PC-9 (cell line): ENCODE measurements around the gene GPR151. TPM values are rescaled to one million over a fixed set of nuclear protein-coding genes. Genes with fewer than 3 reads are reported as not detected.
"Not testable (repeated sequence)": the region's sequence is repeated elsewhere in the genome, so short reads cannot be mapped to it uniquely, and the experiment has no call there.

Source experiments
- BruUV-seq: library from RNA; stranded (reverse); fragments of 400-500 nt; replicated peaks from 2 replicates; lab custom pipeline; 2021; lab: Mats Ljungman, UMichigan
- CTCF ChIA-PET: fragments of 300-600 bp; sonication (Branson Sonifier 250); formaldehyde crosslinking; loops from one replicate; lab custom pipeline; 2022; ENCODE audit warnings: antibody characterized with exemption; lab: Charles Lee
- POLR2A ChIA-PET: fragments of 300-600 bp; sonication (Branson Sonifier 250); formaldehyde crosslinking; loops from one replicate; lab custom pipeline; 2022; ENCODE audit warnings: antibody characterized with exemption; ENCODE audit not compliant: unreplicated experiment; lab: Charles Lee
- DNase-seq, 2 experiments: peaks; one replicate each; pipeline versions ENCODE4 v3.0.0 to v3.0.0-alpha.2; 2015 to 2022; ENCODE audit warnings: mixed read lengths in 1 of 2
- H2AFZ ChIP-seq: fragments of 200-600 bp; sonication (generic); 2 replicates; pipeline ENCODE4 v1.8.1; 2017; ENCODE audit warnings: antibody characterized with exemption
- H3F3A ChIP-seq: fragments of 200-600 bp; sonication (generic); 2 replicates; pipeline ENCODE4 v1.8.1; 2017; ENCODE audit warnings: antibody characterized with exemption, mild to moderate bottlenecking, low read depth; ENCODE audit not compliant: insufficient read depth
- H3K27ac ChIP-seq: fragments of 200-600 bp; sonication (generic); 2 replicates; pipeline ENCODE4 v1.6.1; 2016; ENCODE audit warnings: mixed run types
- H3K27me3 ChIP-seq: fragments of 200-600 bp; sonication (generic); 2 replicates; pipeline ENCODE4 v1.6.1; 2016; ENCODE audit warnings: low read depth, mixed run types; ENCODE audit not compliant: insufficient read depth
- H3K36me3 ChIP-seq: fragments of 200-600 bp; sonication (generic); 2 replicates; pipeline ENCODE4 v1.6.1; 2016; ENCODE audit warnings: low read depth, mixed run types
- H3K4me1 ChIP-seq: fragments of 200-600 bp; sonication (generic); replicated peaks from 2 replicates; pipeline ENCODE4 v1.6.1; 2016; ENCODE audit warnings: mixed run types; ENCODE audit not compliant: insufficient read depth
- H3K4me2 ChIP-seq: fragments of 200-600 bp; sonication (generic); 2 replicates; pipeline ENCODE4 v1.6.1; 2017; ENCODE audit warnings: mixed run types
- H3K4me3 ChIP-seq: fragments of 200-600 bp; sonication (generic); 2 replicates; pipeline ENCODE4 v1.6.1; 2016; ENCODE audit warnings: mixed run types
- H3K79me2 ChIP-seq: fragments of 200-600 bp; sonication (generic); 2 replicates; pipeline ENCODE4 v1.6.1; 2017; ENCODE audit warnings: low read depth, mixed run types
- H3K9me2 ChIP-seq: fragments of 200-600 bp; sonication (generic); 2 replicates; pipeline ENCODE4 v1.8.1; 2017; ENCODE audit warnings: mild to moderate bottlenecking; ENCODE audit not compliant: insufficient read depth
- H3K9me3 ChIP-seq: fragments of 200-600 bp; sonication (generic); 2 replicates; pipeline ENCODE4 v1.8.1; 2016; ENCODE audit warnings: low read depth; ENCODE audit not compliant: insufficient read depth
- H4K20me1 ChIP-seq: fragments of 200-600 bp; sonication (generic); 2 replicates; pipeline ENCODE4 v1.8.1; 2017; ENCODE audit not compliant: insufficient read depth
- EZH2 ChIP-seq: fragments of 200-600 bp; sonication (generic); IDR thresholded peaks from 2 replicates; pipeline ENCODE4 v1.8.0; 2017; ENCODE audit warnings: antibody characterized with exemption, low read depth
- intact Hi-C: fragments of 100-400 bp; cut with micrococcal nuclease; formaldehyde crosslinking; loops from one replicate; pipeline ENCODE4 v1.10.0; 2022; ENCODE audit not compliant: unreplicated experiment
- total RNA-seq: library from RNA; stranded (reverse); gene quantifications from 2 replicates; pipeline ENCODE4 v1.2.3, GENCODE V29; 2021
- TF ChIP-seq, protein P1 (sequence below): fragments of 200-600 bp; sonication (generic); conservative IDR thresholded peaks from 2 replicates; pipeline ENCODE4 v1.6.1; 2017; ENCODE audit warnings: mixed run types, antibody characterized with exemption, mild to moderate bottlenecking, moderate library complexity

Gene GPR151
- total RNA-seq, 1 experiment from 2014 or later: not detected

GRCh38 chr5:146561711-146562110 is 45.7 kb upstream of the GPR151 start:
- intact Hi-C loops: no loop called here
- ChIA-PET CTCF (interaction anchor here (0.5 to 0.7 kb wide), 2 partner anchors 35 to 201 kb away, joined by 3 to 5 read pairs; no protein-coding TSS in a partner anchor), POLR2A (no interaction called here)
- no peak for DNase-seq
- Histone ChIP-seq H3K4me1 (no peaks in the 10 kb centered on the region), H3K4me3 (no peak overlapping the region), H3K27ac (no peak overlapping the region), H3K79me2 (no peaks in the 10 kb centered on the region), H3K9me2 (no peaks in the 10 kb centered on the region), H2AFZ (no peak overlapping the region), H3K27me3 (0 out of 2 replicates have a peak, but pooled peaks cover 10% of the 10 kb centered on the region), H3K4me2 (no peak overlapping the region), H3F3A (no peaks in the 10 kb centered on the region), H4K20me1 (no peaks in the 10 kb centered on the region), H3K36me3 (no peaks in the 10 kb centered on the region), H3K9me3 (no peaks in the 10 kb centered on the region)
- TF ChIP-seq, protein P1, sequence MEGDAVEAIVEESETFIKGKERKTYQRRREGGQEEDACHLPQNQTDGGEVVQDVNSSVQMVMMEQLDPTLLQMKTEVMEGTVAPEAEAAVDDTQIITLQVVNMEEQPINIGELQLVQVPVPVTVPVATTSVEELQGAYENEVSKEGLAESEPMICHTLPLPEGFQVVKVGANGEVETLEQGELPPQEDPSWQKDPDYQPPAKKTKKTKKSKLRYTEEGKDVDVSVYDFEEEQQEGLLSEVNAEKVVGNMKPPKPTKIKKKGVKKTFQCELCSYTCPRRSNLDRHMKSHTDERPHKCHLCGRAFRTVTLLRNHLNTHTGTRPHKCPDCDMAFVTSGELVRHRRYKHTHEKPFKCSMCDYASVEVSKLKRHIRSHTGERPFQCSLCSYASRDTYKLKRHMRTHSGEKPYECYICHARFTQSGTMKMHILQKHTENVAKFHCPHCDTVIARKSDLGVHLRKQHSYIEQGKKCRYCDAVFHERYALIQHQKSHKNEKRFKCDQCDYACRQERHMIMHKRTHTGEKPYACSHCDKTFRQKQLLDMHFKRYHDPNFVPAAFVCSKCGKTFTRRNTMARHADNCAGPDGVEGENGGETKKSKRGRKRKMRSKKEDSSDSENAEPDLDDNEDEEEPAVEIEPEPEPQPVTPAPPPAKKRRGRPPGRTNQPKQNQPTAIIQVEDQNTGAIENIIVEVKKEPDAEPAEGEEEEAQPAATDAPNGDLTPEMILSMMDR: no peak
- no TSS peak for BruUV-seq

DNA sequence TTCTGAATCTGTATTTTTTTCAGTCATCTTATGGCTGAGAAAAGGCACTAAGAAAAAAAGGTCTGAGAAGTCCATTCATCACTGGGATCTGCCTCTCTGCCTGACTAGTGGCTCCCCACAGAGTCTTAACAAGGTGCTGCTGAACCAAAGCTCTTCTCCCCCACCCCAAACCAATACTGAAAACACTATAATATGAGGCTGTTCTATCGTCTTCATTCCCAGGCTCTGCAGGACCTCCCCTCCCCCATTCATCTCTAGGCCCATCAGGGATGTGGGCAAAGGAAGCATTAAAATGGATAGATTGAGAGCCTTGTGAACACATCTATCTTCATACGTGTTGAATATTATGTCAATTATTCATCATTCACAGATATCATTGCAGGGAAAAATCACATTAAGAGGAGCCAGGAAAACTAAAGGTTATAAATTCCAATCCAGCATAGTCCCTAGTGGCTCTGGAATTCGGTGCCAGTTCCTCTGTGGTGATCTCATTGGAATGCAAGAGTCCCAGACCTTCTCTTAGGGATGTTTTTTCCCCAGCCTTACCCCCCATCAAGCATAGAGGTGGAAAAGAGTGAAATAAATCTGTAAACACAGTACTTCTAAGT is 44.3 kb upstream of the GPR151 start:
- Histone ChIP-seq H3K9me2 (no peaks in the 10 kb centered on the region), H3K36me3 (no peaks in the 10 kb centered on the region), H4K20me1 (no peaks in the 10 kb centered on the region), H3K4me3 (no peak overlapping the region), H3F3A (no peaks in the 10 kb centered on the region), H3K4me2 (no peak overlapping the region), H3K79me2 (no peaks in the 10 kb centered on the region), H3K9me3 (no peaks in the 10 kb centered on the region), H2AFZ (no peak overlapping the region), H3K4me1 (no peaks in the 10 kb centered on the region), H3K27ac (no peak overlapping the region), H3K27me3 (0 out of 2 replicates have a peak, but pooled peaks cover 10% of the 10 kb centered on the region)
- TF ChIP-seq, protein P1: no peak
- TF ChIP-seq EZH2: no peak
- CTCF ChIA-PET: no interaction called here
- POLR2A ChIA-PET: no interaction called here
- DNase-seq: no peak
- no TSS peak for BruUV-seq
- intact Hi-C loops: no loop called here

DNA sequence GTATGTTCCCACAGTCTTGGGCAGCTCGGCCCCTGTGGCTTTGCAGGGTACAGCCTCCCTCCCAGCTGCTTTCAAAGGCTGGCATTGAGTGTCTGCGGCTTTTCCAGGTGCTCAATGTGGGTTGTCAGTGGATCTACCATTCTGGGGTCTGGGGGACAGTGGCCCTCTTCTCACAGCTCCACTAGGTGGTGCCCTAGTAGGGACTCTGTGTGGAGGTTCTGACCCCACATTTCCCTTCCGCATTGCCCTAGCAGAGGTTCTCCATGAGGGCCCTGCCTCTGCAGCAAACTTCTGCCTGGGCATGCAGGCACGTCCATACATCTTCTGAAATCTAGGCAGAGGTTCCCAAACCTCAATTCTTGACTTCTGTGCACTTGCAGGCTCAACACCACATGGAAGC is 40.9 kb upstream of the GPR151 start:
- H3K4me2 ChIP-seq, H4K20me1 ChIP-seq, H3K9me2 ChIP-seq, intact Hi-C loops, H3K27ac ChIP-seq, BruUV-seq, H3K4me3 ChIP-seq, H3F3A ChIP-seq, H3K4me1 ChIP-seq, H3K36me3 ChIP-seq, H3K27me3 ChIP-seq, H2AFZ ChIP-seq, POLR2A ChIA-PET, DNase-seq, H3K79me2 ChIP-seq, H3K9me3 ChIP-seq: not testable (repeated sequence)
- CTCF ChIA-PET: interaction anchor here (1.2 kb wide), 1 partner anchor 15 kb away, joined by 3 read pairs; no protein-coding TSS in a partner anchor

GRCh38 chr5:146553446-146553845 is 37.5 kb upstream of the GPR151 start:
- Histone ChIP-seq H2AFZ (no peak overlapping the region), H3K27me3 (peaks cover 15% of the 10 kb centered on the region), H3F3A (no peaks in the 10 kb centered on the region), H3K36me3 (no peaks in the 10 kb centered on the region), H3K79me2 (no peaks in the 10 kb centered on the region), H4K20me1 (no peaks in the 10 kb centered on the region), H3K4me3 (no peak overlapping the region), H3K27ac (no peak overlapping the region), H3K4me2 (no peak overlapping the region), H3K9me2 (no peaks in the 10 kb centered on the region), H3K9me3 (no peaks in the 10 kb centered on the region), H3K4me1 (no peaks in the 10 kb centered on the region)
- intact Hi-C loops: no loop called here
- DNase-seq: no peak
- TF ChIP-seq, protein P1: no peak
- TF ChIP-seq EZH2: no peak
- BruUV-seq: no TSS peak
- ChIA-PET CTCF (no interaction called here), POLR2A (no interaction called here)
